Heart left ventricle (tissue), 13 donors: ENCODE data around the gene COX5B.

Experiments
- CTCF ChIP-seq, 12 donors: fragments of 200-600 bp; sonication (generic) in 4 of 12; IDR thresholded peaks; one replicate each; pipeline versions ENCODE4 v1.5.0 to v1.8.0; 2018 to 2022; ENCODE audit warnings: antibody characterized with exemption in 12 of 12, mild to moderate bottlenecking in 5 of 12
- POLR2A ChIP-seq, 2 donors: fragments of 450-650 bp; IDR thresholded peaks; one replicate each; pipeline ENCODE4 v1.6.1; 2017; ENCODE audit warnings: antibody characterized with exemption in 2 of 2, mild to moderate bottlenecking in 2 of 2, moderate library complexity in 2 of 2
- donor health status: ischemic (EF 13 %, LVEDD 7.1; RV severe dilation, severe dysfunction).
- donor health status: DM: no; HTN: yes; CAD: no.
- donor health status: DM: no; HTN: no; CAD: no.
- donor health status: ischemic (EF 25% LVEDD 6.9; RV normal size, moderate dysfunction).
- donor health status: ischemic (EF 25% LVEDD 5.7; RV mildly dilated, moderate dysfunction).
- donor health status: ischemic (EF 35%, LVEDD 5.7; RV mildly dilated, moderate dysfunction).
- donor health status: nonischemic (EF 11% LVEDD 7.7; RV severe dilation, severe dysfunction).
- donor health status: DM: yes; HTN: yes; CAD: no.
- donor health status: PGD.
- donor health status: ischemic (EF 29% LVEDD 5.4; RV normal size, mild dysfunction).
- donor health status: nonischemic (EF 23%, LVEDD 6.1; RV moderate dilation, normal function).

- TF ChIP-seq CTCF (IDR thresholded peaks at IDR 0.05) (no peak), POLR2A (IDR thresholded peaks at IDR 0.05) (no peak)
Measured at GRCh38 chr2:97675430-97676113, 29.7 kb downstream of the COX5B start.
